SH-SY5Y (cell line): ENCODE measurements around the gene LRRC74A.

Experiments used
- GATA2 ChIP-seq: IDR thresholded peaks from 2 replicates; pipeline ENCODE4 v1.6.1; 2011; ENCODE audit warnings: mild to moderate bottlenecking, low read depth, low read length
- GATA3 ChIP-seq: IDR thresholded peaks from 2 replicates; pipeline ENCODE4 v1.6.1; 2011; ENCODE audit warnings: low read depth, mild to moderate bottlenecking, low read length, moderate library complexity

DNA sequence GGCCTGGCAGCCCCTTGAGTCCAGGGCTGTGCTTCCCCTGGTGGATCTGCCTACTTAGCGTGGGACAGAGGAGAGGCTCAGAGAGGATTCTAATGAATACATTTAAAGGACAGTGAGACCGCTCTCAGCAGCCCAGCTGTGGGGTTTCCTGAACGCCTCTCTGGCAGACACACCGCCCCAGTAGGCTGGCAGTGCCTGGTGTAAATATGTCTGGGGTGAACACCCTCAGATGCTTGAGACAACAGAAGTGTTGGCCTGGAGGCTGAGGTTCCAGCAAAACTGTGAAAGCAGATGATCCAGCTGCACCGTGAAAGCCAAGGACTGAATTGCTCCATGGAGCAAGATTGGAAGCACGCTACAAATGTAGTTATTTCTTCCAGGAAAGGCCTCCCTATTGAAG lies 55.1 kb downstream of the LRRC74A start:
- TF ChIP-seq GATA3 (no peak), GATA2 (no peak)
